SK-N-SH treated with all-trans-retinoic acid at 6 μM for 48 hours (cell line): ENCODE results near the gene LAMB1.

Source experiments
- OSR1 ChIP-seq: fragments of 250-450 bp; sonication (Bioruptor Pico); IDR thresholded peaks from 2 replicates; pipeline ENCODE4 v1.8.0; 2022; ENCODE audit warnings: moderate library complexity, mild to moderate bottlenecking, inconsistent platforms
- POU6F1 ChIP-seq: fragments of 250-450 bp; sonication (Bioruptor Pico); IDR thresholded peaks from 2 replicates; pipeline ENCODE4 v1.8.0; 2021; ENCODE audit warnings: low read depth, mild to moderate bottlenecking, moderate library complexity, borderline replicate concordance
- PPARA ChIP-seq: fragments of 250-450 bp; sonication (Bioruptor Pico); IDR thresholded peaks from 2 replicates; pipeline ENCODE4 v1.5.0; 2020; ENCODE audit warnings: mild to moderate bottlenecking, borderline replicate concordance
- RARB ChIP-seq: fragments of 250-450 bp; sonication (Bioruptor Pico); IDR thresholded peaks from 2 replicates; pipeline ENCODE4 v1.8.0; 2021; ENCODE audit warnings: mild to moderate bottlenecking, moderate library complexity
- SNAI2 ChIP-seq: fragments of 250-450 bp; sonication (Bioruptor Pico); IDR thresholded peaks from 2 replicates; pipeline ENCODE4 v1.5.0; 2020; ENCODE audit warnings: mild to moderate bottlenecking, moderate library complexity
- TSHZ2 ChIP-seq: fragments of 250-450 bp; sonication (Bioruptor Pico); IDR thresholded peaks from 2 replicates; pipeline ENCODE4 v1.5.0; 2020; ENCODE audit warnings: mild to moderate bottlenecking, moderate library complexity
- ZFP3 ChIP-seq: fragments of 250-450 bp; sonication (Bioruptor Pico); IDR thresholded peaks from 2 replicates; pipeline ENCODE4 v1.5.0; 2020; ENCODE audit warnings: mild to moderate bottlenecking, moderate library complexity
- ZFP30 ChIP-seq: fragments of 450-650 bp; formaldehyde crosslinking; IDR thresholded peaks from 2 replicates; pipeline ENCODE4 v1.5.0; 2022; ENCODE audit warnings: mild to moderate bottlenecking, moderate library complexity

DNA sequence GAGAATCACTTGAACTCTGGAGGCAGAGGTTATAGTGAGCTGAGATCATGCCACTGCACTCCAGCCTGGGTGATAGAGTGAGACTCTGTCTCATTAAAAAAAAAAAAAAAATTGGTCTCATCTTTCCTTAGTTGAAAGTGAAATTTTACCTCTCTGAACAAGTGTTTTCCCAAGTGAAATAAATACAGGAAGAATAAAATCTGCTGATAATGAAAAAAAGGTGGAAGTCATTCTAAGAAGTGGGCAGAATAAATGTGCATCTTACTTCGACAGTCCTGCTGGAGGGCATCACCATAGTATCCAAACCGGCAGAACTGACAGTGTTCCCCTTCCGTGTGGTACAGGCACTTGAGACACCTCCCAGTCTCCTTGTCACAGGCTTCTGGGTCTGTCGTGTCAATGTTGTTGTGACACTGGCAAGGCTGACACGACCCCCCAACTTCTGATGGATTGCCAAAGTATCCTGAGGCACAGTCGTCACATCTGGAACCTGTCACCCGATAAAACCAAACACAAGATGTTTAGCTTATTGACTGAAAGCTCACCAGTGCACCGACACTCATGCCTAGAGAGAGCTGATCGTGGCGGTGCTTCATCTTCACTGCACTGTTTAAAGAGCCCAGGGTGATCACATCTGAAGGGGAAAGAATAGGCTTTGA, 49.6 kb downstream of the LAMB1 start:
- TF ChIP-seq ZFP3 (CRISPR knock-in tag) (no peak), RARB (CRISPR knock-in tag) (no peak), TSHZ2 (CRISPR knock-in tag) (no peak; the same call in 1 of the 2 replicates), PPARA (CRISPR knock-in tag) (no peak), ZFP30 (CRISPR knock-in tag) (no peak), OSR1 (no peak), SNAI2 (CRISPR knock-in tag) (no peak), POU6F1 (CRISPR knock-in tag) (no peak)
